Common myeloid progenitor, CD34-positive (primary cell): ENCODE results near the gene PHIP.

Source experiments
- CTCF ChIA-PET: fragments of 350-600 bp; sonication (Branson Sonifier 250); formaldehyde crosslinking; loops from one replicate; lab custom pipeline; 2021; ENCODE audit warnings: antibody characterized with exemption; lab: Charles Lee
- POLR2A ChIA-PET: fragments of 350-600 bp; sonication (Branson Sonifier 250); formaldehyde crosslinking; loops from one replicate; lab custom pipeline; 2021; ENCODE audit warnings: antibody characterized with exemption; lab: Charles Lee
- DNase-seq, 3 donors: peaks; one replicate each; pipeline versions ENCODE4 v3.0.0 to v3.0.0-alpha.2; 2013
- H3K27ac ChIP-seq, 2 experiments: 1 replicate in 1 of 2; 2 replicates in 1 of 2; pipeline ENCODE4 v1.7.0; 2013; ENCODE audit warnings: inconsistent platforms in 2 of 2, low read length in 2 of 2, mild to moderate bottlenecking in 2 of 2, low read depth in 1 of 2, moderate library complexity in 1 of 2; ENCODE audit not compliant: severe bottlenecking in 2 of 2, insufficient read depth in 1 of 2, poor library complexity in 1 of 2
- H3K27me3 ChIP-seq, 5 experiments: replicated peaks in 2 of 5; 1 replicate in 3 of 5; 2 replicates in 2 of 5; pipeline versions ENCODE4 v1.6.1 to v1.7.0; 2013; ENCODE audit warnings: low read length in 4 of 5, mild to moderate bottlenecking in 2 of 5, moderate library complexity in 2 of 5, inconsistent platforms in 1 of 5; ENCODE audit not compliant: insufficient read depth in 5 of 5, control insufficient read depth in 4 of 5
- H3K36me3 ChIP-seq, 4 experiments: 1 replicate in 2 of 4; 2 replicates in 2 of 4; pipeline versions ENCODE4 v1.6.1 to v1.7.0; 2013; ENCODE audit warnings: low read length in 3 of 4, control low read depth in 1 of 4, mild to moderate bottlenecking in 1 of 4; ENCODE audit not compliant: control insufficient read depth in 4 of 4, insufficient read depth in 4 of 4
- H3K4me1 ChIP-seq, 4 experiments: 1 replicate in 3 of 4; 2 replicates in 1 of 4; pipeline versions ENCODE4 v1.6.1 to v1.7.1; 2013; ENCODE audit warnings: low read length in 3 of 4, mild to moderate bottlenecking in 3 of 4, control low read depth in 1 of 4, inconsistent platforms in 1 of 4, moderate library complexity in 1 of 4; ENCODE audit not compliant: control insufficient read depth in 4 of 4, insufficient read depth in 4 of 4; ENCODE audit errors: control extremely low read depth in 1 of 4
- H3K4me3 ChIP-seq, 7 experiments: 1 replicate in 4 of 7; 2 replicates in 3 of 7; pipeline versions ENCODE4 v1.5.1 to v1.7.0; 2013; ENCODE audit warnings: mild to moderate bottlenecking in 7 of 7, low read length in 6 of 7, moderate library complexity in 6 of 7, inconsistent platforms in 2 of 7, low read depth in 2 of 7, control low read depth in 1 of 7; ENCODE audit not compliant: insufficient read depth in 4 of 7, control insufficient read depth in 1 of 7; ENCODE audit errors: extremely low read depth in 1 of 7
- H3K9me3 ChIP-seq, 5 experiments: 1 replicate in 4 of 5; 2 replicates in 1 of 5; pipeline versions ENCODE4 v1.6.1 to v1.7.1; 2013; ENCODE audit warnings: low read length in 4 of 5, mild to moderate bottlenecking in 2 of 5, inconsistent platforms in 1 of 5, low read depth in 1 of 5, moderate library complexity in 1 of 5; ENCODE audit not compliant: control insufficient read depth in 4 of 5, insufficient read depth in 2 of 5; ENCODE audit errors: control extremely low read depth in 1 of 5
- WGBS: methylation state at CpG from one replicate; pipeline ENCODE4 v1.1.5; 2013; ENCODE audit not compliant: insufficient coverage; 5-methylcytosine and 5-hydroxymethylcytosine counted together

Gene PHIP

GRCh38 chr6:79028641-79029314 is 49.3 kb downstream of the PHIP start:
- POLR2A ChIA-PET, result no interaction called here
- H3K4me1 ChIP-seq, result no peaks in the 10 kb centered on the region
- CTCF ChIA-PET, result interaction anchor here (1.0 to 1.4 kb wide), 2 partner anchors 13 to 1378 kb away, joined by 3 to 4 read pairs; no protein-coding TSS in a partner anchor
- H3K27ac ChIP-seq, result no peak overlapping the region
- H3K36me3 ChIP-seq, result peaks cover 13 to 42% (median 26%) of the 10 kb centered on the region in 4 experiments
- WGBS, result no CpG with 5 or more reads among the region's 1 CpG
- H3K4me3 ChIP-seq, result no peak overlapping the region
- peaks cover 0 to 10% (median 0%) of the 10 kb centered on the region in 5 experiments for H3K9me3 ChIP-seq
- no peaks in the 10 kb centered on the region for H3K27me3 ChIP-seq
- no peak for DNase-seq

GRCh38 chr6:79011940-79012339 is 66.1 kb downstream of the PHIP start:
- H3K4me3 ChIP-seq, result no peak overlapping the region
- ChIA-PET POLR2A (no interaction called here), CTCF (no interaction called here)
- no peaks in the 10 kb centered on the region for H3K9me3 ChIP-seq
- peaks cover 12 to 50% (median 33%) of the 10 kb centered on the region in 4 experiments for H3K36me3 ChIP-seq
- H3K27ac ChIP-seq, result no peak overlapping the region
- no peaks in the 10 kb centered on the region for H3K27me3 ChIP-seq
- no peaks in the 10 kb centered on the region for H3K4me1 ChIP-seq
- no peak for DNase-seq

GRCh38 chr6:79010422-79010821 is 67.6 kb downstream of the PHIP start:
- H3K4me1 ChIP-seq, result no peaks in the 10 kb centered on the region
- no peaks in the 10 kb centered on the region for H3K27me3 ChIP-seq
- no peak for DNase-seq
- WGBS, result no CpG with 5 or more reads among the region's 1 CpG
- peaks cover 7 to 46% (median 23%) of the 10 kb centered on the region in 4 experiments for H3K36me3 ChIP-seq
- H3K27ac ChIP-seq, result no peak overlapping the region
- ChIA-PET CTCF (interaction anchor here (0.6 kb wide), 1 partner anchor 23 kb away, joined by 3 read pairs; no protein-coding TSS in a partner anchor), POLR2A (no interaction called here)
- H3K9me3 ChIP-seq, result no peaks in the 10 kb centered on the region
- no peak overlapping the region for H3K4me3 ChIP-seq

GRCh38 chr6:79009819-79010218 is 68.2 kb downstream of the PHIP start:
- Histone ChIP-seq H3K9me3 (no peaks in the 10 kb centered on the region), H3K27ac (no peak overlapping the region), H3K27me3 (no peaks in the 10 kb centered on the region), H3K4me1 (no peaks in the 10 kb centered on the region), H3K4me3 (no peak overlapping the region), H3K36me3 (peaks cover 7 to 45% (median 19%) of the 10 kb centered on the region in 4 experiments)
- DNase-seq, result no peak
- ChIA-PET POLR2A (no interaction called here), CTCF (interaction anchor here (0.6 kb wide), 1 partner anchor 23 kb away, joined by 3 read pairs; no protein-coding TSS in a partner anchor)
- WGBS, result no CpG with 5 or more reads among the region's 1 CpG

GRCh38 chr6:79005497-79005896 is 72.6 kb downstream of the PHIP start:
- no peak overlapping the region for H3K4me3 ChIP-seq
- peak overlapping the region in 1 of 2 experiments; percentile 30 for H3K27ac ChIP-seq
- no peaks in the 10 kb centered on the region for H3K9me3 ChIP-seq
- no CpG with 5 or more reads among the region's 1 CpG for WGBS
- ChIA-PET CTCF (no interaction called here), POLR2A (no interaction called here)
- no peak for DNase-seq
- no peaks in the 10 kb centered on the region for H3K27me3 ChIP-seq
- peaks cover 13 to 69% (median 35%) of the 10 kb centered on the region in 4 experiments for H3K36me3 ChIP-seq
- H3K4me1 ChIP-seq, result no peaks in the 10 kb centered on the region

- H3K4me1 ChIP-seq, result no peaks in the 10 kb centered on the region
- H3K27me3 ChIP-seq, result no peaks in the 10 kb centered on the region
- no peaks in the 10 kb centered on the region for H3K9me3 ChIP-seq
- H3K27ac ChIP-seq, result no peak overlapping the region
- ChIA-PET POLR2A (no interaction called here), CTCF (no interaction called here)
- H3K36me3 ChIP-seq, result peaks cover 13 to 67% (median 36%) of the 10 kb centered on the region in 4 experiments
- DNase-seq, result no peak
- no CpG with 5 or more reads among the region's 1 CpG for WGBS
- no peak overlapping the region for H3K4me3 ChIP-seq
These were observed 73.0 kb downstream of the PHIP start for GRCh38 chr6:79005024-79005423.

- Histone ChIP-seq H3K27ac (no peak overlapping the region), H3K27me3 (no peaks in the 10 kb centered on the region), H3K4me1 (no peaks in the 10 kb centered on the region), H3K36me3 (peaks cover 9 to 60% (median 40%) of the 10 kb centered on the region in 4 experiments), H3K9me3 (no peaks in the 10 kb centered on the region), H3K4me3 (no peak overlapping the region)
- DNase-seq, result no peak
- 100% methylated on average over 1 of the region's 2 CpGs for WGBS
- CTCF ChIA-PET, result no interaction called here
- POLR2A ChIA-PET, result no interaction called here
These were observed 73.8 kb downstream of the PHIP start for GRCh38 chr6:79004239-79004638.
